Brain microvascular endothelial cell (primary cell): ENCODE data around the gene LRP5.

Source experiments
- DNase-seq: peaks from one replicate; pipeline ENCODE4 v3.0.0-alpha.2; 2020
- H3K27ac ChIP-seq: fragments of 250-450 bp; sonication (Bioruptor Pico); 2 replicates; pipeline ENCODE4 v1.5.1; 2020; ENCODE audit warnings: mild to moderate bottlenecking, moderate library complexity
- H3K27me3 ChIP-seq: fragments of 250-450 bp; sonication (Bioruptor Pico); replicated peaks from 2 replicates; pipeline ENCODE4 v1.5.1; 2020; ENCODE audit warnings: mild to moderate bottlenecking
- H3K36me3 ChIP-seq: fragments of 250-450 bp; sonication (Bioruptor Pico); replicated peaks from 2 replicates; pipeline ENCODE4 v1.5.1; 2020; ENCODE audit warnings: mild to moderate bottlenecking
- H3K4me3 ChIP-seq: 2 replicates; pipeline ENCODE4 v1.5.1; 2011; ENCODE audit warnings: low read depth, mild to moderate bottlenecking, control low read depth, low read length, moderate library complexity
- in situ Hi-C: cut with HindIII; loops from 2 replicates; pipeline ENCODE4 v1.10.0; 2017; ENCODE audit warnings: low sequenced_read_pairs, low pct_ligation_motif_present
- TF ChIP-seq, protein P1 (sequence below): IDR thresholded peaks from 2 replicates; pipeline ENCODE4 v1.5.1; 2011; ENCODE audit warnings: low read depth, mild to moderate bottlenecking, moderate library complexity, low read length, control low read depth, inconsistent platforms; ENCODE audit errors: missing control alignments

Gene LRP5

DNA sequence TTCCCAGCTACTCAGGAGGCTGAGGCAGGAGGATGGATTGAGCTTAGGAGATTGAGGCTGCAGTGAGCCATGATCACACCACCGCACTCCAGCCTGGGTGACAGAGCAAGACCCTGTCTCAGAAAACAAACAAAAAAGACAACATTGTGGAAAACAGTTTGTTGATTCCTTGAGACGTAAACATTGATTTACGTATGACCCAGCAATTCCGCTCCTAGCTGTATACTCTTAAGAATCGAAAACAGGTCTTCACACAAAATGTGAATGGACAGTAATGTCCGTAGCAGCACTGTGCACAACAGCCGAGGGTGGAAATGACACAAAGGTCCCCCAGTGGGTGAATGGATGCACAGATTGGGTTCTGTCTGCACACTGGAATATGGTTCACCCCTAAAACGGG, 49.3 kb downstream of the LRP5 start:
- peaks cover 8% of the 10 kb centered on the region for H3K36me3 ChIP-seq
- TF ChIP-seq, protein P1, sequence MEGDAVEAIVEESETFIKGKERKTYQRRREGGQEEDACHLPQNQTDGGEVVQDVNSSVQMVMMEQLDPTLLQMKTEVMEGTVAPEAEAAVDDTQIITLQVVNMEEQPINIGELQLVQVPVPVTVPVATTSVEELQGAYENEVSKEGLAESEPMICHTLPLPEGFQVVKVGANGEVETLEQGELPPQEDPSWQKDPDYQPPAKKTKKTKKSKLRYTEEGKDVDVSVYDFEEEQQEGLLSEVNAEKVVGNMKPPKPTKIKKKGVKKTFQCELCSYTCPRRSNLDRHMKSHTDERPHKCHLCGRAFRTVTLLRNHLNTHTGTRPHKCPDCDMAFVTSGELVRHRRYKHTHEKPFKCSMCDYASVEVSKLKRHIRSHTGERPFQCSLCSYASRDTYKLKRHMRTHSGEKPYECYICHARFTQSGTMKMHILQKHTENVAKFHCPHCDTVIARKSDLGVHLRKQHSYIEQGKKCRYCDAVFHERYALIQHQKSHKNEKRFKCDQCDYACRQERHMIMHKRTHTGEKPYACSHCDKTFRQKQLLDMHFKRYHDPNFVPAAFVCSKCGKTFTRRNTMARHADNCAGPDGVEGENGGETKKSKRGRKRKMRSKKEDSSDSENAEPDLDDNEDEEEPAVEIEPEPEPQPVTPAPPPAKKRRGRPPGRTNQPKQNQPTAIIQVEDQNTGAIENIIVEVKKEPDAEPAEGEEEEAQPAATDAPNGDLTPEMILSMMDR = no peak
- in situ Hi-C loops = no loop called here
- no peak overlapping the region for H3K4me3 ChIP-seq
- DNase-seq = no peak
- no peaks in the 10 kb centered on the region for H3K27me3 ChIP-seq
- no peak overlapping the region for H3K27ac ChIP-seq

DNA sequence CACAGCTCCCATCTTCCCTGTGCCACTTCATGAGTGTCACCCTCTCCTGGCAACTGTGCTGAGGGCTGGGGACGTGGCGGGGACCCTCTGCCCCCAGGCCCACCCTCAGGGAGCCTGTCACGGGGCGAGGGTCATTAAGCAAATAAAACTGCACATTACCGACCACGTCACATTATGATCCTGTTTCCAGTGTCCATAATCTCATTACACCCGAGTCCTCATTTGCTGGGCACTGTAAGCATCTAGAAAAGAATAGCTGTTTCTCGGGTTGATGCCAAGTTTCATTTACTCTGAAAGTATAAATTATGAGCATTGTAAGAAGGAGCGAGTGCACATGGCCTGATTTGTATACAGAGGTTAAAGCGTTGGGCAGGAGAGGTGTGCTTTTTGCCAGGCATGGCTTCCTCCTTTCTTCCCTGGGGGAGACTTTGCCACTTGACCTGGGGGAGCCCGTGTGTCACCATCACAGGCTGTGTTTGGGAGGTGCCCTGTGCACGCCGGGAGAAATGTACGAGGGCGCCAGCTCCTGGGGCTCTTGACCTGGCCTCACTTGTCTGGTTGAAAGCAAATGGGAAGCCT, 50.5 kb downstream of the LRP5 start:
- Histone ChIP-seq H3K36me3 (peaks cover 12% of the 10 kb centered on the region), H3K4me3 (no peak overlapping the region), H3K27ac (no peak overlapping the region), H3K27me3 (no peaks in the 10 kb centered on the region)
- DNase-seq = no peak
- in situ Hi-C loops = no loop called here
- TF ChIP-seq, protein P1 = no peak

DNA sequence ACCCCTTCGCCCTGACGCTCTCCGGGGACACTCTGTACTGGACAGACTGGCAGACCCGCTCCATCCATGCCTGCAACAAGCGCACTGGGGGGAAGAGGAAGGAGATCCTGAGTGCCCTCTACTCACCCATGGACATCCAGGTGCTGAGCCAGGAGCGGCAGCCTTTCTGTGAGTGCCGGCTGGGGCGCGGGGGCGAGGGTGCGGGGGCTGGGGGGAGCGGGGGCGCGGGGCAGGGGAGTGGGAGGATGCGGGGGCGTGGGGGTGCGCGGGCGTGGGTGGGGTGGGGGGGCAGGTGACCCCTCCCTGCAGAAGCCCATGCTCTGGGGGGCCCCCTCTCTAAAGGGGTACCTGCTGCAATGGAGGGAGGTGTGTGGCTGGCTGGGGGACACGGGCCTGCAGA, 51.4 kb downstream of the LRP5 start:
- TF ChIP-seq, protein P1 = no peak
- DNase-seq = no peak
- H3K36me3 ChIP-seq = peaks cover 10% of the 10 kb centered on the region

DNA sequence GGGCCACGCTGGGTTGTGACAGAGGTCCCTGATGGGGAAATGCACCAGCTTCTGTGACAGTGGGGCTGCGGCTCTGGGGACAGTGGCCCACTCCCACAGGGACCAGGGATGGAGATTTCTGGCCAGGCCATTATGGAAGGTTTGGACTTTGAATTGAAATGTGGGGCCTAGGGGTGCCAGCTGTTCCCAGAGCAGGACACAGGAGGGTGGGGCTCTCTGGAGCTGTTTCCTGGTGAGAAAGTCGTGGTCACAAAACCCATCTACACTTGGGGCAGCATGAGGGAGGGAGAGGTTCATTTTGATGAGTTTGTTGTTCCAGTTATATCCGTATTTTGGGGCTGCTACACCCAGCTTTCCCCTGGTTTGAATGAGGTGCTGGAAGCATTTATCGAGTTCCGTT, 52.2 kb downstream of the LRP5 start:
- in situ Hi-C loops = no loop called here
- no peak overlapping the region for H3K27ac ChIP-seq
- H3K27me3 ChIP-seq = no peaks in the 10 kb centered on the region
- H3K36me3 ChIP-seq = peaks cover 4% of the 10 kb centered on the region
- no peak for DNase-seq
- TF ChIP-seq, protein P1 = no peak
- H3K4me3 ChIP-seq = no peak overlapping the region

More for the DNA sequence above, 51.4 kb downstream of the LRP5 start:
- no peak overlapping the region for H3K27ac ChIP-seq
- no peaks in the 10 kb centered on the region for H3K27me3 ChIP-seq
- in situ Hi-C loops = no loop called here
- H3K4me3 ChIP-seq = no peak overlapping the region

DNA sequence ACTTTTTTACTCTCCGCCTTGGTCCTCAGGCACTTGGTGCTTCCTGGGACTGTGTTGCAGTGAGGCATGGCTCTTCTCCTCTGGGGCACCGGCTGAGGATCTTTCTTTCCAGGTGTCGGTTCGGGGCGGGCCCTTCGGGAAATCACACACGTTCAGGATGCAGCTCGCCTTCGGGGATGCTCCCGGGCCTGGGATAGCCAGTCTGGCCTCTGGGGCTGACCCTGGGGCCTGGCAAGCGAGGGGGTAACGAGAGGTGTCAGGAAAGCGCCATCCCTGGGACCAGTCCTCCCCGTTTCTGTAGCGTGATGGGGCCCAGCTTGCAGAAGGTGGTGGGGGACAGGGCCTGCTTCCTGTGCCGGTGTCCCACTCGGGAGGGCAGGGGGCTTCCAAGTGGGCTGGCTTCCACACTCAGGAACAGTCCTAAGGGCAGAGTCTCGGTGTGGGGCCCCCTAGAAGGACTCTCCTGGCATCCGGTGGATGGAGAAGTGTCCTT, 53.6 kb downstream of the LRP5 start:
- Histone ChIP-seq H3K27ac (no peak overlapping the region), H3K4me3 (no peak overlapping the region), H3K36me3 (peaks cover 4% of the 10 kb centered on the region), H3K27me3 (no peaks in the 10 kb centered on the region)
- in situ Hi-C loops = no loop called here
- no peak for DNase-seq
- TF ChIP-seq, protein P1 = no peak

DNA sequence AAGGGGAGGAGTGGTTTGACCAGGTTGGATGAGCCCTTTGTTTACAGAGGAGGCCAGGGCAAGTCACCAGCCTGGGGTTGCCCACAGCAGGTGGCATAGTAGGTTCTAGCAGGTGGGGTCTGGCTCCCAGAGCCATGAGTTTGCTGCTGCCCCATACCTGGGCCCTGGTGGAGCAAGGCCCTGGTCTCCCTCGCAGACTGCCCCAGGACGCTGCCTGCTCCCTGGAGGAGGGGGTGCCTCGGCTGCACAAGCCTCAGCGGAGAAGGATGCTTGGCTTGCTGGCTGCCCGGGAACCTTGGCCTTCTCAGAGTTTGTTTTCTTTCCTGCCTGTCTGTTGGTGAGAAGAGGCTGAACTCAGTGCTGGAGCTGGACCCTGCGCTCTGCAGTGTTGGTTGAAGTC, 54.9 kb downstream of the LRP5 start:
- Histone ChIP-seq H3K27ac (no peak overlapping the region), H3K36me3 (peaks cover 4% of the 10 kb centered on the region), H3K27me3 (no peaks in the 10 kb centered on the region), H3K4me3 (no peak overlapping the region)
- in situ Hi-C loops = no loop called here
- DNase-seq = no peak
- TF ChIP-seq, protein P1 = no peak
